K562 (cell line): ENCODE measurements around the gene NFATC3. TPM values are rescaled to one million over a fixed set of nuclear protein-coding genes. Genes with fewer than 3 reads are reported as not detected.

Experiments used
- ARHGAP35 ChIP-seq: fragments of 450-650 bp; IDR thresholded peaks from 2 replicates; pipeline ENCODE4 v1.6.1; 2018; ENCODE audit not compliant: partially characterized antibody
- ATF1 ChIP-seq, 2 experiments: fragments of 450-650 bp in 1 of 2; IDR thresholded peaks; 2 replicates each; pipeline ENCODE4 v1.6.1; 2016; ENCODE audit warnings: missing compliant biosample characterization in 1 of 2, missing genetic modification characterization in 1 of 2
- BCLAF1 ChIP-seq, 2 experiments: fragments of 450-650 bp in 1 of 2; IDR thresholded peaks; 2 replicates each; pipeline ENCODE4 v1.6.1; 2011 to 2017; ENCODE audit warnings: low read depth in 2 of 2, antibody characterized with exemption in 1 of 2, borderline replicate concordance in 1 of 2, low read length in 1 of 2, mild to moderate bottlenecking in 1 of 2, mixed read lengths in 1 of 2; ENCODE audit not compliant: control insufficient read depth in 1 of 2
- CHAMP1 ChIP-seq: fragments of 450-650 bp; IDR thresholded peaks from 2 replicates; pipeline ENCODE4 v1.6.1; 2016; ENCODE audit warnings: mild to moderate bottlenecking
- CHD4 ChIP-seq: fragments of 200-600 bp; sonication (generic); IDR thresholded peaks from 3 replicates; pipeline ENCODE4 v1.6.1; 2012; ENCODE audit warnings: low read depth, mild to moderate bottlenecking, mixed read lengths, low read length, inconsistent platforms; ENCODE audit not compliant: insufficient read depth, insufficient replicate concordance, poor library complexity, severe bottlenecking
- PRMT5 ChIP-seq: sonication (generic); formaldehyde crosslinking; IDR thresholded peaks from 2 replicates; pipeline ENCODE4 v1.5.0; 2020; ENCODE audit warnings: missing genetic modification reagents
- RREB1 ChIP-seq: fragments of 250-450 bp; sonication (Bioruptor Pico); IDR thresholded peaks from 2 replicates; pipeline ENCODE4 v1.4.0; 2020
- ZNF551 ChIP-seq: fragments of 250-450 bp; sonication (Bioruptor Pico); IDR thresholded peaks from 2 replicates; pipeline ENCODE4 v1.5.0; 2021; ENCODE audit warnings: mild to moderate bottlenecking, moderate library complexity
- ZNF609 ChIP-seq: sonication (generic); formaldehyde crosslinking; IDR thresholded peaks from 2 replicates; pipeline ENCODE4 v1.8.1; 2023; ENCODE audit warnings: missing genetic modification reagents, mild to moderate bottlenecking, borderline replicate concordance
- polyA plus RNA-seq, 8 experiments: library from polyadenylated mRNA; depleted of rRNA in 4 of 8; stranded (reverse) in 5 of 8; unstranded in 3 of 8; fragments of >200 nt; fragmentation: Nextera tagmentation in 2 of 8; fragmentation: Illumina TruSeq in 1 of 8; extraction: Ambion mirVana in 2 of 8; extraction: Trizol in 1 of 8; gene quantifications; 2 replicates each; pipeline versions ENCODE4 v1.2.1 to v1.2.3, GENCODE V29; 2011 to 2014; ENCODE audit warnings: inconsistent platforms in 1 of 8, missing spikeins in 1 of 8
- total RNA-seq, 7 experiments: library from RNA; depleted of rRNA in 6 of 7; stranded (reverse); fragments of >200 nt in 6 of 7; fragmentation: Illumina TruSeq in 2 of 7; extraction: Trizol in 2 of 7; gene quantifications; 2 replicates each; pipeline versions ENCODE4 v1.2.1 to v1.2.3, GENCODE V29; 2011 to 2021; ENCODE audit warnings: low replicate concordance in 1 of 7

The NFATC3 gene
- total and polyA plus RNA-seq, 9 of the 15 experiments (the other 6 are each of a cell fraction or from before 2014, with no cell fraction given): 15.7 to 98.4 (median 59.4) TPM

GRCh38 chr16:68072038-68072695, 13.0 kb upstream of the NFATC3 start (continued):
- TF ChIP-seq CHAMP1: no peak
- no peak for TF ChIP-seq ARHGAP35
- TF ChIP-seq CHD4: no peak
- 0 out of 2 replicates have a peak, but pooled peaks have one; percentile 19 for TF ChIP-seq ZNF609
- TF ChIP-seq ZNF551 (CRISPR knock-in tag): no peak
- TF ChIP-seq PRMT5: no peak
- TF ChIP-seq ATF1 (CRISPR knock-in tag; IDR thresholded peaks at IDR 0.05): no peak
- 0 out of 2 replicates have a peak, but pooled peaks have one; percentile 18 for TF ChIP-seq ATF1 (tag; IDR thresholded peaks at IDR 0.05)
- TF ChIP-seq RREB1: no peak
- TF ChIP-seq BCLAF1 (IDR thresholded peaks at IDR 0.05; ENCODE audit: borderline replicate concordance in 1 of 2, control insufficient read depth in 1 of 2, low read depth in 2 of 2, low read length in 1 of 2): no peak
